ENCODE measurements around the gene PLEKHG3.

Gene PLEKHG3

GRCh38 chr14:64728856-64729255 is 24.6 kb downstream of the PLEKHG3 start:
- DNase-seq: no peak

GRCh38 chr14:64729386-64730060 is 25.3 kb downstream of the PLEKHG3 start:
- DNase-seq: no peak

GRCh38 chr14:64730061-64730440 is 25.8 kb downstream of the PLEKHG3 start:
- no peak for DNase-seq

GRCh38 chr14:64730681-64731080 is 26.5 kb downstream of the PLEKHG3 start:
- no peak for DNase-seq

GRCh38 chr14:64731141-64731581 is 26.9 kb downstream of the PLEKHG3 start:
- DNase-seq: no peak

GRCh38 chr14:64732066-64732465 is 27.8 kb downstream of the PLEKHG3 start:
- no peak for DNase-seq

- DNase-seq: no peak
These were observed 28.4 kb downstream of the PLEKHG3 start for GRCh38 chr14:64732536-64733120.

- no peak for DNase-seq
These were observed 29.1 kb downstream of the PLEKHG3 start for GRCh38 chr14:64733321-64733720.

GRCh38 chr14:64733899-64734298 is 29.7 kb downstream of the PLEKHG3 start:
- no peak for DNase-seq

GRCh38 chr14:64734990-64735389 is 30.8 kb downstream of the PLEKHG3 start:
- DNase-seq: no peak

GRCh38 chr14:64736271-64737169 is 32.3 kb downstream of the PLEKHG3 start:
- no peak for DNase-seq

- DNase-seq: no peak
These were observed 33.4 kb downstream of the PLEKHG3 start for GRCh38 chr14:64737391-64738280.

- no peak for DNase-seq
These were observed 34.1 kb downstream of the PLEKHG3 start for GRCh38 chr14:64738281-64738804.

GRCh38 chr14:64741200-64741599 is 37.0 kb downstream of the PLEKHG3 start:
- DNase-seq: no peak

GRCh38 chr14:64741961-64742360 is 37.7 kb downstream of the PLEKHG3 start:
- DNase-seq: no peak

- DNase-seq: no peak
These were observed 38.8 kb downstream of the PLEKHG3 start for GRCh38 chr14:64743061-64743460.

GRCh38 chr14:64745511-64746091 is 41.4 kb downstream of the PLEKHG3 start:
- no peak for DNase-seq

GRCh38 chr14:64746298-64747250 is 42.4 kb downstream of the PLEKHG3 start:
- no peak for DNase-seq

GRCh38 chr14:64747327-64747726 is 43.1 kb downstream of the PLEKHG3 start:
- no peak for DNase-seq

GRCh38 chr14:64748521-64748920 is 44.3 kb downstream of the PLEKHG3 start:
- no peak for DNase-seq

Data from activated T-cell treated with anti-CD3 and anti-CD28 coated beads for 4 hours (primary cell).